CD14-positive monocyte (primary cell): Measurements from ENCODE around the gene TMEM87B. TPM values are rescaled to one million over a fixed set of nuclear protein-coding genes. Genes with fewer than 3 reads are reported as not detected.

Source experiments
- DNase-seq, 3 donors: peaks; one replicate each; pipeline ENCODE4 v3.0.0-alpha.2; 2011 to 2022
- H2AFZ ChIP-seq: 2 replicates; pipeline ENCODE4 v1.6.0; 2012; ENCODE audit warnings: mild to moderate bottlenecking, low read depth, low read length, inconsistent platforms; ENCODE audit not compliant: insufficient read depth, poor library complexity, severe bottlenecking
- H3K27ac ChIP-seq, 2 donors: 1 replicate in 1 of 2; 2 replicates in 1 of 2; pipeline ENCODE4 v1.5.1; 2012 to 2013; ENCODE audit warnings: low read length in 2 of 2, control low read depth in 1 of 2, inconsistent platforms in 1 of 2, low read depth in 1 of 2, mild to moderate bottlenecking in 1 of 2
- H3K27me3 ChIP-seq, 2 donors: one replicate each; pipeline versions ENCODE4 v1.6.0 to v1.6.1; 2011 to 2013; ENCODE audit warnings: low read length in 2 of 2; ENCODE audit not compliant: control insufficient read depth in 2 of 2, insufficient read depth in 2 of 2
- H3K36me3 ChIP-seq, 2 donors: replicated peaks in 1 of 2; 1 replicate in 1 of 2; 2 replicates in 1 of 2; pipeline versions ENCODE4 v1.5.1 to v1.6.1; 2012 to 2013; ENCODE audit warnings: low read length in 2 of 2, control low read depth in 1 of 2, inconsistent platforms in 1 of 2, mild to moderate bottlenecking in 1 of 2; ENCODE audit not compliant: insufficient read depth in 2 of 2, control insufficient read depth in 1 of 2
- H3K4me1 ChIP-seq, 2 donors: 1 replicate in 1 of 2; 2 replicates in 1 of 2; pipeline versions ENCODE4 v1.5.1 to v1.6.1; 2012 to 2013; ENCODE audit warnings: low read length in 2 of 2, control low read depth in 1 of 2, inconsistent platforms in 1 of 2, mild to moderate bottlenecking in 1 of 2, moderate library complexity in 1 of 2; ENCODE audit not compliant: insufficient read depth in 2 of 2, control insufficient read depth in 1 of 2
- H3K4me2 ChIP-seq: replicated peaks from 2 replicates; pipeline ENCODE3; 2012; ENCODE audit warnings: low read length, moderate library complexity, mild to moderate bottlenecking; ENCODE audit not compliant: poor library complexity, severe bottlenecking; ENCODE audit errors: extremely low read depth
- H3K4me3 ChIP-seq, 3 experiments: fragments of 200-600 bp in 1 of 3; sonication (generic) in 1 of 3; replicated peaks in 1 of 3; 1 replicate in 2 of 3; 2 replicates in 1 of 3; pipeline ENCODE4 v1.5.1; 2011 to 2013; ENCODE audit warnings: low read length in 3 of 3, mild to moderate bottlenecking in 3 of 3, control low read depth in 2 of 3, low read depth in 2 of 3, inconsistent platforms in 1 of 3, moderate library complexity in 1 of 3
- H3K79me2 ChIP-seq: 2 replicates; pipeline ENCODE4 v1.6.0; 2012; ENCODE audit warnings: mild to moderate bottlenecking, control low read depth, inconsistent platforms, low read length, moderate library complexity; ENCODE audit not compliant: insufficient read depth
- H3K9ac ChIP-seq: 2 replicates; pipeline ENCODE4 v1.6.0; 2017; ENCODE audit warnings: low read length, mild to moderate bottlenecking; ENCODE audit not compliant: insufficient read depth, poor library complexity, severe bottlenecking
- H3K9me3 ChIP-seq, 2 donors: replicated peaks in 1 of 2; 1 replicate in 1 of 2; 2 replicates in 1 of 2; pipeline versions ENCODE4 v1.5.1 to v1.6.1; 2012 to 2013; ENCODE audit warnings: low read length in 2 of 2, control low read depth in 1 of 2; ENCODE audit not compliant: control insufficient read depth in 1 of 2, insufficient read depth in 1 of 2
- H4K20me1 ChIP-seq: 2 replicates; pipeline ENCODE4 v1.6.0; 2012; ENCODE audit warnings: mild to moderate bottlenecking, low read length, control low read depth, moderate library complexity; ENCODE audit not compliant: insufficient read depth
- H3K27ac Mint-ChIP-seq, 7 donors: one replicate each; pipeline ENCODE4 v1.8.0; 2020; ENCODE audit warnings: mild to moderate bottlenecking in 7 of 7, mixed read lengths in 7 of 7, moderate library complexity in 6 of 7, inconsistent platforms in 2 of 7
- H3K27me3 Mint-ChIP-seq, 3 donors: one replicate each; pipeline ENCODE4 v1.8.0; 2021 to 2022; ENCODE audit warnings: low read depth in 3 of 3, mild to moderate bottlenecking in 3 of 3, mixed read lengths in 3 of 3, moderate library complexity in 3 of 3, inconsistent platforms in 1 of 3
- H3K36me3 Mint-ChIP-seq, 2 donors: one replicate each; pipeline ENCODE4 v1.8.0; 2020; ENCODE audit warnings: mixed read lengths in 2 of 2, inconsistent platforms in 1 of 2, mild to moderate bottlenecking in 1 of 2
- H3K4me1 Mint-ChIP-seq: one replicate; pipeline ENCODE4 v1.8.0; 2020; ENCODE audit warnings: mild to moderate bottlenecking, mixed read lengths
- H3K4me3 Mint-ChIP-seq, 2 donors: one replicate each; pipeline ENCODE4 v1.8.0; 2020; ENCODE audit warnings: mild to moderate bottlenecking in 2 of 2, mixed read lengths in 2 of 2, moderate library complexity in 1 of 2
- H3K9me3 Mint-ChIP-seq, 7 donors: one replicate each; pipeline ENCODE4 v1.8.0; 2020 to 2022; ENCODE audit warnings: mixed read lengths in 7 of 7, mild to moderate bottlenecking in 6 of 7, moderate library complexity in 6 of 7, inconsistent platforms in 2 of 7
- WGBS: methylation state at CpG from one replicate; pipeline ENCODE4 v1.1.5; 2013; ENCODE audit warnings: missing lambda C conversion rate; ENCODE audit not compliant: insufficient coverage; 5-methylcytosine and 5-hydroxymethylcytosine counted together
- intact Hi-C, 2 donors: fragments of 100-400 bp; cut with micrococcal nuclease; formaldehyde crosslinking; loops; one replicate each; pipeline versions ENCODE4 v1.15.0 to v1.15.1; 2023
- polyA plus RNA-seq, 3 donors: library from polyadenylated mRNA; depleted of rRNA in 1 of 3; unstranded in 2 of 3; stranded (reverse) in 1 of 3; fragments of 300-500 nt in 2 of 3; fragments of >200 nt in 1 of 3; fragmentation: Illumina TruSeq in 2 of 3; gene quantifications; 1 replicate in 2 of 3; 2 replicates in 1 of 3; pipeline ENCODE4 v1.2.3, GENCODE V29; 2012 to 2021
- TF ChIP-seq, protein P1 (sequence below): fragments of 200-600 bp; IDR thresholded peaks from one replicate; pipeline ENCODE4 v1.8.0; 2022; ENCODE audit warnings: antibody characterized with exemption, mild to moderate bottlenecking

Gene TMEM87B
- polyA plus RNA-seq, 3 donors, result 9.1 to 13.4 (median 11.4) TPM

- Histone ChIP-seq H3K9ac (no peak overlapping the region), H3K27me3 (no peaks in the 10 kb centered on the region), H3K4me3 (no peak overlapping the region), H3K36me3 (no peaks in the 10 kb centered on the region), H3K9me3 (no peaks in the 10 kb centered on the region), H3K27ac (no peak overlapping the region), H3K4me2 (no peak overlapping the region), H3K79me2 (no peaks in the 10 kb centered on the region), H4K20me1 (no peaks in the 10 kb centered on the region), H3K4me1 (no peaks in the 10 kb centered on the region), H2AFZ (no peak overlapping the region)
- no peak for DNase-seq
- intact Hi-C loops, result no loop called here
- Mint-ChIP-seq H3K27me3 (peaks cover 11 to 12% (median 12%) of the 10 kb centered on the region in 3 donors), H3K4me1 (no peaks in the 10 kb centered on the region), H3K9me3 (peaks cover 0 to 5% (median 0%) of the 10 kb centered on the region in 7 donors), H3K36me3 (no peaks in the 10 kb centered on the region), H3K4me3 (no peak overlapping the region), H3K27ac (no peak overlapping the region)
- WGBS, result 83% methylated on average over 2 of the region's 2 CpGs
- TF ChIP-seq, protein P1, sequence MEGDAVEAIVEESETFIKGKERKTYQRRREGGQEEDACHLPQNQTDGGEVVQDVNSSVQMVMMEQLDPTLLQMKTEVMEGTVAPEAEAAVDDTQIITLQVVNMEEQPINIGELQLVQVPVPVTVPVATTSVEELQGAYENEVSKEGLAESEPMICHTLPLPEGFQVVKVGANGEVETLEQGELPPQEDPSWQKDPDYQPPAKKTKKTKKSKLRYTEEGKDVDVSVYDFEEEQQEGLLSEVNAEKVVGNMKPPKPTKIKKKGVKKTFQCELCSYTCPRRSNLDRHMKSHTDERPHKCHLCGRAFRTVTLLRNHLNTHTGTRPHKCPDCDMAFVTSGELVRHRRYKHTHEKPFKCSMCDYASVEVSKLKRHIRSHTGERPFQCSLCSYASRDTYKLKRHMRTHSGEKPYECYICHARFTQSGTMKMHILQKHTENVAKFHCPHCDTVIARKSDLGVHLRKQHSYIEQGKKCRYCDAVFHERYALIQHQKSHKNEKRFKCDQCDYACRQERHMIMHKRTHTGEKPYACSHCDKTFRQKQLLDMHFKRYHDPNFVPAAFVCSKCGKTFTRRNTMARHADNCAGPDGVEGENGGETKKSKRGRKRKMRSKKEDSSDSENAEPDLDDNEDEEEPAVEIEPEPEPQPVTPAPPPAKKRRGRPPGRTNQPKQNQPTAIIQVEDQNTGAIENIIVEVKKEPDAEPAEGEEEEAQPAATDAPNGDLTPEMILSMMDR, result no peak
Observed at GRCh38 chr2:112148477-112148876, 93.4 kb downstream of the TMEM87B start.

DNA sequence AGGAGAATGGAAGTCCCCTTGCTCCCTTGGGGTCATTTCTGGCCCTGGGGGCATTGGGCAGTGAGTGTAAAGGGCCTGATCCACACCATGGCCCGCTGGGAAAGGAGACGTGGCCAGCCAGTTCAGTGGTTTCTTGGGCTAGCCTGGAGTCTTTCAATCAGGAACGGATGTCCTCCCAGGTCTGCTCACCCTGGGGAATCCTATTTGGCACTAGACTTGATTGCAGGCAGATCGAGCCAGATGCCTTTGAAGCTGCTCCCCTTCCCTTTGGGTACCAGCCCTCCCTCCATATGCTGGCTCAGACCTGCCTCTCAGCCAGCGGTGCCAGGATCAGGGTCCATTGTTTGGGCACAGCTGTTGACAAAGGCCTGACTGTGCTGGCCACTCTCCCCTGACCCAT, 94.1 kb downstream of the TMEM87B start:
- no peaks in the 10 kb centered on the region for H3K4me1 ChIP-seq
- WGBS, result 96% methylated on average over 4 of the region's 5 CpGs
- H3K9me3 ChIP-seq, result no peaks in the 10 kb centered on the region
- H2AFZ ChIP-seq, result no peak overlapping the region
- Mint-ChIP-seq H3K4me1 (no peaks in the 10 kb centered on the region), H3K27me3 (peaks cover 9 to 11% (median 10%) of the 10 kb centered on the region in 3 donors), H3K27ac (no peak overlapping the region), H3K36me3 (no peaks in the 10 kb centered on the region), H3K4me3 (no peak overlapping the region), H3K9me3 (peaks cover 0 to 5% (median 0%) of the 10 kb centered on the region in 7 donors)
- H3K4me3 ChIP-seq, result no peak overlapping the region
- H4K20me1 ChIP-seq, result no peaks in the 10 kb centered on the region
- H3K27ac ChIP-seq, result no peak overlapping the region
- DNase-seq, result no peak
- no peaks in the 10 kb centered on the region for H3K79me2 ChIP-seq
- no peaks in the 10 kb centered on the region for H3K27me3 ChIP-seq
- no peaks in the 10 kb centered on the region for H3K36me3 ChIP-seq
- intact Hi-C loops, result no loop called here
- H3K4me2 ChIP-seq, result no peak overlapping the region
- no peak overlapping the region for H3K9ac ChIP-seq
- TF ChIP-seq, protein P1, result no peak
